Effector CD4-positive, alpha-beta T cell (primary cell): ENCODE data around the gene NEB.

ENCODE experiments used
- DNase-seq: peaks from one replicate; pipeline ENCODE4 v3.0.0-alpha.2; 2020

The NEB gene

GRCh38 chr2:151465771-151466170 is 268.5 kb downstream of the NEB start:
- no peak for DNase-seq

- no peak for DNase-seq
Measured at GRCh38 chr2:151459358-151459757, 274.9 kb downstream of the NEB start.

GRCh38 chr2:151439127-151439526 is 295.1 kb downstream of the NEB start:
- no peak for DNase-seq

- DNase-seq: no peak
Measured at GRCh38 chr2:151438506-151438905, 295.8 kb downstream of the NEB start.

DNA sequence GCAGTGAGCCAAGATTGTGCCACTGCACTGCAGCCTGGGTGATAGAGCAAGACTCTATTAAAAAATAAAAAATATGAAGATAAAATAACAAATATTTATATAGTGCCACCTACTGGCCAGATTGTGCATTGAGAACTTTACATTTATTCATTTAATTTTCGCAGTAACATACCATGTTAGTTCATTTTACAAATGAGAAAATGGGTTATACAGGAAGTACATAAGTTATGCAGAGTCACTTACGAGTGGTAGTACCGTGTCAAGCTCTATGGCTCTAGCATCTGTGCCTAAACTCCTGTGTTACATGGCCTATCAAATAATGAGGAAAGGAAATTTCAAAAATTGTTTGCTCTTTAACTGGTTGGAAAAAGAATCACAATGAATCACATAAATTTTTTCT is 296.6 kb downstream of the NEB start:
- DNase-seq: no peak
